ENCODE data around the gene FOXO1. TPM values are rescaled to one million over a fixed set of nuclear protein-coding genes. Genes with fewer than 3 reads are reported as not detected.

The FOXO1 gene
- total RNA-seq, 1 donor from 2014 or later, result 50.4 TPM

DNA sequence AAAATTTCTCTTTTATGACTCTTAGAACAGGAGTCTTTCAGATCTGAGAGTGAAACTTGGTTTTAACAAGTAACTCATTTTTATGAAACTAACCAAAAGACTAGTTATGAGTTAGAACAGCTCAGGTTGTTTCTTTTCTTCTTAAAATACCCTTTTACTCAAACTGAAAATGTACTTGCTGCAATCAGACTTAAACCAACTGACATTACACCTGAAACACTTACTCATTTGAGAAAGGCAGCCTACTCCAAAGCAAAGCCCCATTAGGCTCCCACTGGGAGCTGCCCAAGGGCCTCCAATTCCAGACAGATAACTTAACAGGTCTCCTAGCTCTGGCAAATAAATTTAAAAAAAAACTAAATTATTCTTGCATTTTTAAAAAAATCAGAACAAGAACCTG, 3.6 kb downstream of the FOXO1 start:
- CTCF ChIA-PET, result interaction anchor here (1.2 kb wide), 1 partner anchor 13 kb away, joined by 3 read pairs; no protein-coding TSS in a partner anchor
- DNase-seq, result no peak
- Mint-ChIP-seq H3K36me3 (ENCODE audit: low read depth) (peaks cover 16% of the 10 kb centered on the region), H3K27me3 (no peaks in the 10 kb centered on the region), H3K27ac (peak overlapping the region; percentile 96), H3K9me3 (no peaks in the 10 kb centered on the region), H3K4me1 (peaks cover 65% of the 10 kb centered on the region), H3K4me3 (peak overlapping the region; percentile 94)
- intact Hi-C loops (cut with micrococcal nuclease), result loop anchor here (2.0 to 10.0 kb wide), 4 partner anchors 64 to 1626 kb away; partner anchors contain the start of genes ELF1, NHLRC3 and PROSER1
- POLR2A ChIA-PET, result interaction anchor here (0.6 to 6.5 kb wide), 10 partner anchors 9 to 230 kb away, joined by 3 to 64 read pairs (median 6); no protein-coding TSS in a partner anchor
- ATAC-seq (ENCODE audit: low read depth), result no peak
- TF ChIP-seq, protein P1, sequence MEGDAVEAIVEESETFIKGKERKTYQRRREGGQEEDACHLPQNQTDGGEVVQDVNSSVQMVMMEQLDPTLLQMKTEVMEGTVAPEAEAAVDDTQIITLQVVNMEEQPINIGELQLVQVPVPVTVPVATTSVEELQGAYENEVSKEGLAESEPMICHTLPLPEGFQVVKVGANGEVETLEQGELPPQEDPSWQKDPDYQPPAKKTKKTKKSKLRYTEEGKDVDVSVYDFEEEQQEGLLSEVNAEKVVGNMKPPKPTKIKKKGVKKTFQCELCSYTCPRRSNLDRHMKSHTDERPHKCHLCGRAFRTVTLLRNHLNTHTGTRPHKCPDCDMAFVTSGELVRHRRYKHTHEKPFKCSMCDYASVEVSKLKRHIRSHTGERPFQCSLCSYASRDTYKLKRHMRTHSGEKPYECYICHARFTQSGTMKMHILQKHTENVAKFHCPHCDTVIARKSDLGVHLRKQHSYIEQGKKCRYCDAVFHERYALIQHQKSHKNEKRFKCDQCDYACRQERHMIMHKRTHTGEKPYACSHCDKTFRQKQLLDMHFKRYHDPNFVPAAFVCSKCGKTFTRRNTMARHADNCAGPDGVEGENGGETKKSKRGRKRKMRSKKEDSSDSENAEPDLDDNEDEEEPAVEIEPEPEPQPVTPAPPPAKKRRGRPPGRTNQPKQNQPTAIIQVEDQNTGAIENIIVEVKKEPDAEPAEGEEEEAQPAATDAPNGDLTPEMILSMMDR (IDR thresholded peaks at IDR 0.05), result no peak

DNA sequence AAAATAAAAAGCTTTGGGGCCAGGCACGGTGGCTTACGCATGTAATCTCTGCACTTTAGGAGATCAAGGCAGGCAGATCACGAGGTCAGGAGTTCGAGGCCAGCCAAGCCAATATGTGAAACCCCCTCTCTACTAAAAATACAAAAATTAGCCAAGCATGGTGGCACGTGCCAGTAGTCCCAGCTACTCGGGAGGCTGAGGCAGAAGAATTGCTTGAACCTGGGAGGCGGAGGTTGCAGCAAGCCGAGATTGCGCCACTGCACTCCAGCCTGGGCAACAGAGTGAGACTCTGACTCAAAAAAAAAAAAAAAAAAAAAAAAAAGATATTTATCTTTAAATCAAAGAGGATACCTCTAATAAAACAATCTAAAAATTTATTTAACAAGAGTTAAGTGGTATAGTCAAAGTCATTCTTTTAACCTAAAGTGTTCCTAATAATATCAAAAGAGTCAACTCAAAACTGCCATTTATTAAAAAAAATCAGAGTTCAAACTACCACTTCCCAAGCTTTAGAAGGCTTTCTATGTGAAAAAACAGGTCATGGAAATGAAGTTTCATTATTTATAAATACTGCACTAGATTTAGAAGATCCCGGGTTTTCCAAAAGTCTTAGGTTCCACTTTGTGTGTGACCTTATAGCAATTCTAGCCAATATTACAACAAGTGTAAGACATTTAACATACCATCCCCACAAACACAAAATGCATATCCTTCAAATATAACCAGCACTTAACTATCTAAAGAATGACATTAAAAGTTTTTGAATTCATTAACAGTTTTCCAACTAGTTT, 4.4 kb downstream of the FOXO1 start:
- ATAC-seq (ENCODE audit: low read depth), result no peak
- POLR2A ChIA-PET, result interaction anchor here (0.7 to 6.5 kb wide), 10 partner anchors 8 to 584 kb away, joined by 3 to 64 read pairs (median 8); no protein-coding TSS in a partner anchor
- Mint-ChIP-seq H3K4me3 (peak overlapping the region; percentile 94), H3K4me1 (peaks cover 66% of the 10 kb centered on the region), H3K9me3 (no peaks in the 10 kb centered on the region), H3K36me3 (ENCODE audit: low read depth) (peaks cover 12% of the 10 kb centered on the region), H3K27ac (peak overlapping the region; percentile 96), H3K27me3 (no peaks in the 10 kb centered on the region)
- no peak for DNase-seq
- TF ChIP-seq, protein P1 (IDR thresholded peaks at IDR 0.05), result no peak
- intact Hi-C loops (cut with micrococcal nuclease), result loop anchor here (2.0 to 10.0 kb wide), 4 partner anchors 63 to 1625 kb away; partner anchors contain the start of genes ELF1, NHLRC3 and PROSER1
- CTCF ChIA-PET, result interaction anchor here (1.2 to 1.4 kb wide), 2 partner anchors 12 to 593 kb away, joined by 3 to 4 read pairs; no protein-coding TSS in a partner anchor

DNA sequence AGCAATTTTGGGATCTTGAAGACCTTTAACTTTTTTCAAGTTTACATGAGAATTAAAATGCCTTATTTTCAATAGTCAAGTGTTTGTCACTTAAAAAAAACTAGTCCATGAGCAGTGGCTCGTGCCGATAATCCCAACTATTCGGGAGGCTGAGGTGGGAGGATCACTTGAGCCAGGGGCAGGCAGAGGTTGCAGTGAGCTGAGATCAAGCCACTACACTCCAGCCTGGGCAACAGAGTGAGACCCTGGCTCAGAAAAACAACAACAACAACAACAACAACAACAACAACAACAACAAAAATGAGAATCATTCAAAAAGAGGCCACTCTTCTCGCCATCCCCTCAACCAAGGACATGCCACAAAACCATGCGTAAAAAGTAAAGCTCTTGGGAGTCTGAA, 5.7 kb downstream of the FOXO1 start:
- peaks cover 12% of the 10 kb centered on the region for H3K36me3 Mint-ChIP-seq (ENCODE audit: low read depth)
- H3K27ac Mint-ChIP-seq, result peak overlapping the region; percentile 19
- intact Hi-C loops (cut with micrococcal nuclease), result loop anchor here (5.0 to 10.0 kb wide), 3 partner anchors 324 to 1623 kb away; partner anchors contain the start of genes ELF1, NHLRC3 and PROSER1
- ChIA-PET POLR2A (interaction anchor here (0.5 kb wide), 1 partner anchor 229 kb away, joined by 4 read pairs; no protein-coding TSS in a partner anchor), CTCF (interaction anchor here (1.4 kb wide), 1 partner anchor 591 kb away, joined by 4 read pairs; no protein-coding TSS in a partner anchor)
- H3K27me3 Mint-ChIP-seq, result no peaks in the 10 kb centered on the region
- ATAC-seq (ENCODE audit: low read depth) (no peak), DNase-seq (no peak)
- H3K9me3 Mint-ChIP-seq, result no peaks in the 10 kb centered on the region
- peak overlapping the region; percentile 6 for H3K4me3 Mint-ChIP-seq
- H3K4me1 Mint-ChIP-seq, result peaks cover 79% of the 10 kb centered on the region
- TF ChIP-seq, protein P1 (IDR thresholded peaks at IDR 0.05), result no peak

DNA sequence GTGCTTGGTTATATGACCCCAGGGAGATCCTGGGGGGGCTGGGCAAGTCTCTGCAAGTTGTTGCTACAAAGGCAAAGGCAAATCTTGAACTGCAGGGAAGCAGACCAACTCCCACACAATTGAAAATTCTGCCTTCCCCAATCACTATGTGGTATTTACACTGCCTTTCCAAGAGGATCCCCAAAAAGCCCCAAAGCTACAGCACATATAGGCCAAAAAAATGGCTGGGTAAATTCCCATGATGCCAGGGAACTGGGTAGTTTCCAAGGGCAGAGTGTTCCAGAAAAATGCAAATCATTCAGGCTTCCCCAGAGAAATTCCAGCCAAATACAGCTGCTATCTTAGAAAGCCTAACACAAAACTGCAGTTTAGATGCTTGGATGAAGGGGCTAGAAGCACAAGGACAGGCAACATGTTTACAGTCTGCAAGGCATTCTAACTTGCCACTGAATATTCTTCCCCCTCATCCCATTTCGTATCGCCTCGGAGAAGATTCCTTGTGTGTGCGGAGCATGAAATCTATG, 6.2 kb downstream of the FOXO1 start:
- TF ChIP-seq, protein P1 (IDR thresholded peaks at IDR 0.05), result no peak
- peak overlapping the region; percentile 6 for H3K4me3 Mint-ChIP-seq
- no peaks in the 10 kb centered on the region for H3K27me3 Mint-ChIP-seq
- no peaks in the 10 kb centered on the region for H3K9me3 Mint-ChIP-seq
- DNase-seq, result no peak
- peaks cover 83% of the 10 kb centered on the region for H3K4me1 Mint-ChIP-seq
- CTCF ChIA-PET, result no interaction called here
- POLR2A ChIA-PET, result interaction anchor here (1.4 kb wide), 1 partner anchor 79 kb away, joined by 10 read pairs; no protein-coding TSS in a partner anchor
- intact Hi-C loops (cut with micrococcal nuclease), result loop anchor here (5.0 to 10.0 kb wide), 3 partner anchors 325 to 1623 kb away; partner anchors contain the start of genes ELF1, NHLRC3 and PROSER1
- peaks cover 9% of the 10 kb centered on the region for H3K36me3 Mint-ChIP-seq (ENCODE audit: low read depth)
- no peak overlapping the region for H3K27ac Mint-ChIP-seq
- ATAC-seq (ENCODE audit: low read depth), result no peak
